HG03095 (cell line): ENCODE measurements around the gene HTR2A.
"Not testable (repeated sequence)": the region's sequence is repeated elsewhere in the genome, so short reads cannot be mapped to it uniquely, and the experiment has no call there.

Source experiments
- ATAC-seq: cut with Tn5 transposase; IDR thresholded peaks from one replicate; pipeline ENCODE4 v1.9.1; 2021; ENCODE audit warnings: moderate library complexity; ENCODE audit not compliant: unreplicated experiment

The HTR2A gene

DNA sequence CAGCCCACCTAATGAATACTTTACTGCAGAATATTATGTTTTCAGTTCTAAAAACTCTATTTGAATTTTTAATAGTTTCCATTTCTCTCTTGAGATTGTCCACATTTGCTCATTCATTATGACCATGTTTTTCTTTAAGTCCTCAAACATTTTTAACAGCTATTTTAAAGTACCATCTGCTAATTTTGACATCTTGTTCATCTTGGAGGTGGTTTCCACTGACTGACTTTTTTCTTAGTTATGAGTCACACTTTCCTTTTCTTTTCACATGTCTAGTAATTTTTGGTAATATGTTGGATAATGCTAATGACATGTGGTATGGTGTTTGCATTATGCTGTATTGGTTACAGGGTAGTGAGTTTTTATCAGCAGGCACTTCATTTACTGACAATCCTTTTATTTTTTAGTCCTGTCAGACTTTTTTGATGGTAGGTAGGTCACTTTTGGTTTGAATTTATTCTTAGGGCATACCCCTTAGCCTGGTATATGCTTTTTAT is 84.5 kb downstream of the HTR2A start:
- ATAC-seq: no peak

DNA sequence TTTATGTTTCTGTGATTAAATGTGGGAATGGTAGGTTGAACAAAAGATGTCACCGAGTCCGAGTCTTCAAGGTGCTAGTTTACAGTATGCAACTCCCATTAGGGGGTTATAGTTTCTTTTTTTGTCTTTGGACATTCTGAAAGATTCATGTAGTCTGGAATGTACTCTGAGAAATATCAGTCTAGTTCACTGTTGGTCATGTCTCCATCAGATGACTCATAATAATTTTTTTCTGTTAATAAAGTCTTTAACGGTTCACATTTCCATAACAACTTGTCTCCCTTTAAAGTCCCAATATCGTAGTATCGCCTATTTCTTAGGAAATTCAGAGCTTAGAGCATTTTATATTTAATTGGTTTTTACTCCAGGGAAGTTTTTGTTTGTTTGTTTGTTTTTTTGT is 86.4 kb downstream of the HTR2A start:
- ATAC-seq: no peak

DNA sequence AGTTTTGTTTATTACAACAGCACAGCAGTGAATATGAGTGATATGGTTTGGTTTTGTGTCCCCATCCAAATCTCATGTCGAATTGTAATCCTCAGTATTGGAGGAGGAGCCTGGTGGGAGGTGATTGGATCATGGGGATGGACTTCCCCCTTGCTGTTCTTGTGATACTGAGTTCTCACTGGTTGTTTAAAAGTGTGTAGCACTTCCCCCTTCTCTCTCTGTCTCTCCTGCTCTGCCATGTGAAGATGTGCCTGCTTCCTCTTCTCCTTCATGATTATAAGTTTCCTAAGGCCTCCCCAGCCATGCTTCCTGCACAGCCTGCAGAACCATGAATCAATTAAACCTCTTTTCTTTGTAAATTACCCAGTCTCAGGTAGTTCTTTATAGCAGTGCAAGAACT is 91.9 kb downstream of the HTR2A start:
- ATAC-seq: not testable (repeated sequence)

DNA sequence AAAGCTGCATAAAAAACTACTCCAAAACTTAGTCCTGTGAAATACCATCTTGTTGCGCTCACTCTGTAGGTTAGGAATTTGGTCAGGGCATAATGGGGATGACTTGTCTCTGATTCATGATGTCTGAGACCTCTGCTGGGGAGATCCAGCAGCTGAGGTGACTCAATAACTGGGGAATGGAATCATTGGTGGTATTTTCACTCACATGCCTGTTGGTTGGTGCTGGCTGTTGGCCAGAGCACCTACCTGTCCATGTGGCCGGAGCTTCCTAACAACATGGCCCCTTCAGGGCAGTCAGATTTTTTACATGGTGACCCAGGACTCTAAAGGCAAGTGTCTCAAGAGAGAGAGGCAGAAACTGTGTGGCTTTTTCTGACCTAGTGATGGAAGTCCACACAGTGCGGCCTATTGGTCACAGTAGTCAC is 92.5 kb downstream of the HTR2A start:
- no peak for ATAC-seq

DNA sequence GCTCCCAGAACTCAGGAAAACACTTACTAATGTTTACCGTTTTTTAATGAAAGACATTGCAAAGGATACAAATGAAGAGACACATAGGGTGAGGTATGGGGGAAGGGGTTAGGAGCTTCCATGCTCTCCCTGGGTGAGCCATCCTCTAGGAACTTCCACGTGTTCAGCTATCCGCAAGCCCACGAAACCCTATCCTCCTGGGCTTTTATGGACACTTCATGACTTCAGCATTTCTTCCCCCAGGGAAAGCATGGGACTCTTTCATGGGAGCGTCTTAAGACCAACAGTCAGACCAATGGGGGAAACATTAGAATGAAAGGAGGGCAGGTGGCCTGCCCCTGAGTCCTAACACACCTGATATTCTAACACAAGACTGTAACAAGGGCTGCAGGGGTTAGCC is 93.3 kb downstream of the HTR2A start:
- ATAC-seq: no peak

DNA sequence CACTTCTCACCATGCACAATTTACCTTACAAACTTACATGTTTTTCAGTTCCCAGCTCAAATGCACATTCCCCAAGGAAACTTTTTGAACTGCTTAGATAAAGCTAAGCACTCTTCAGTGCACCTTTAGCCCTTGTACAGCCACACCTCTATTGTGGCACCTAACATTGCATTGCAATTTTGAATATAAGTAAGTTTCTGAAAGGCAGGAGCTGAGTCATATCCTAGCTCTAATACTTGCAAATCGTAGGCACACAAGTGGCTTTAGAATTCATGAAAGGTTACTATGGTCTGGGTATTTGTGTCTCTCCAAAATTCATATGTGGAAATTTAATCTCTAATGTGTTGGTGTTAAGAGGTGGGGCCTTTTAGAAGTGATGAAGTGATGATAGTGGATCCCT is 95.0 kb downstream of the HTR2A start:
- ATAC-seq: no peak

DNA sequence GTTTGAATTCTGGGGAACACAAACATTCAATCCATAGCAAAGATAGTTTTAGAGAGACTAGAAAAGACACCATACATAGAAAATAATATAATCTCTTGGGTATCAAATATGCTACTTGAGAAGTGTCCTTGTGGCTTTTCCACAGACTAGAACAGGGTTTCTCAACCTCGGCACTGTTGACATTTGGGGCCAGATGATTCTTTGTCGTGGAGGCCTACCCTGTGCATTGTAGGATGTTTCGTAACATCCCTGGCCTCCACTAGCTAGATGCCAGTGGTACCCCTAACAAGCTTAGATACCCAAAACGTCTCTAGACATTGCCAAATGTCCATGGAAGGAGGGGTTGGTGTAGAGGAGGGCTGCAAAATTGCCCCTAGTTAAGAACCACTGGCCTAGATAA is 97.7 kb downstream of the HTR2A start:
- no peak for ATAC-seq

DNA sequence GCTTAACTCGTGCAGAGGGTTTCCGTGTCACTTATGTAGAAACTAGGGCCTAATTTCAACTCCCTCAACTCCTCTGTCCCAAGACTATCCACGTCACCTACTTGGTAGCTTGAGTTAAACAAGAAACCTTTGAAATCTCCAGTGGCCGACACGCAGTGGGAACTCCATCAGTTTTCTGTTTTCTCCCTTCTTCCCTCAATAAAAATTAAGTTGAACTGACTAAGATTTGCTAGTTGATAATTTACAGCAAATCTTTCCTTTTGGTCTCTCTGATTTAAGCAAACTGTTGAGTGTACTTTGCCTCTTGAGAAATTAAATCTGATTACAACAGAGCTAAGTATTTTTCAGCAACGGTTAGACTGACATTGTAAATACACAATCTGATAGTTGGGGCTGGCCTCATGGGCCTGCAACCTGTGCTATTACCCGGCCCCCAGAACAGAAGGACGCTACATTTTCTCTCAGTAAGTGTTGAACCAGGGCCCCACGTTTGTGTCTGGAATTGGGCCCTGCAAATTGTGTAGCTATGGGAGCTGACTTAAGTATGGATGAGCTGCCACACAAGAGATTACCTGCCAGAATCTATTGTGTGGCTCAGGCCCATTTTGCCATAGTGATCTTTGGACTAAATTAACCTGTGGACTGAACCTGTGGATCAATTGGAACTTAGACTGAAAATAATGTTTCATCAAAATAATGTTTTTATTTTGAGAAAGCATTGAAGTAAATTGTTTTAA is 99.2 kb downstream of the HTR2A start:
- ATAC-seq: no peak

DNA sequence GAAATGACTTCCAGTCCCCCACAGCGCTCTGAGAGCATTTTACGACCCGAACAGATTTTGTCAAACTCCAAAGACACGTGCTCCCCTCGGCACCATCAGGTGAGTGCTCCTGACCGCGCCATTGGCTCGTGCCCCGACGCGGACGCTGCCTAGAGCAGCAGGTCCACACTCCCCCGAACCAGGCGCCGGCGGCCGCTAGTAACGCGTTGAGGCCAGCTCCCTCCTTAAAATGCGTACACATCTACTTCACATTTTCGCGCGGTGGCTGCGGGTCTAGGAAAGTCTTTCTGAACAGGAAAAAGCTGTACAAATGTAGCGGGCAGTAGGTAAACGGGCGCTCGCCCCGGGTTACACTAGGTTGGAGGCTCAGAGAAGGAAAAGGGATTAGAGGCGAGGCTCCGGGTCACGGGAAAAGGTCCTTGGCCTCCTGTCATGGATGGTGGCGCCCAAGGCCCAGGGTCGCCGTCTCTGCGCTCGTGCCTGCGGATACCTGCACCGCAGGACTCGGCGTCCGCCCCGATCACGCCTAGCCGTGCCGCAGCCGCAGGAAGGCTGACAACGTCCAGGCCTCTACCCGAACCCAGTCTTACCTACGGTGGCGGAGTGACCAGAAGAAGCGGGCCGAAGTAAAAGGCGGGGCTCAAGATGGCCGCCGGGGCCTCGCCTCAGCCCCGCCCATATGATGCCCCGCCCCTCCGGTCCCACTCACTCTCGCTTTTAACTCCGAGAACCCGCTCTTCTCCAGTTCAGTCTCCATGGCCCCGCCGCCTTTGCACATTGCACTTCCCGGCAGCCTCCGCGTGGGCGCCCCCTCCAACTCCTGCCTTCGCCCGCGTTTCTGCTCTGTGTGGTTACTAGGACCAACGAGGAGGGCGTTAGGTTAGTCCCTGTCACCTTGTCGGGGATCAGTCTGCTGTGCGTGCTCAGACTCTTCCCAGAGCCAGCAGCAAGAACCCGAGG is 100.1 kb downstream of the HTR2A start, which contains the start of gene ESD:
Gene ESD, minus strand, starts transcription at position 647 of the 960 bp plus-strand sequence. CDS start 5,748 bp downstream, outside the sequence.
- peak; percentile 88 for ATAC-seq

DNA sequence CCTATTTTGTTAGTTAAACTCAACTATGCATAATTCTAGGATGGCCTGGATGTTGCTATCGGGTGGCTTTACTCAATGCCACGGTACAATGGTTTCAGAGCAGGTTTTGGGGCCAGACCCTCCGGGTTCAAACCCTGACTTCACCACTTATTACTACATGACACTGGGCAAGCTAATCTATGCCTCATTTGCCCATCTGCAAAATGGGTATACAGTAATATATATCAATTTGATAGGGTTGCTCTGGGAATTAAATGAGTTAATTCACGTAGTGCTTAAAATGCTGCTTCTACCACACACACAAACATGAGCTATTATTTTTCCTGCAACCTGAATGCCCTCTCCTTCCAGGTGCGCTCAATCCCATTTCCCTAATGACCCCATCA is 100.7 kb downstream of the HTR2A start:
- no peak for ATAC-seq

DNA sequence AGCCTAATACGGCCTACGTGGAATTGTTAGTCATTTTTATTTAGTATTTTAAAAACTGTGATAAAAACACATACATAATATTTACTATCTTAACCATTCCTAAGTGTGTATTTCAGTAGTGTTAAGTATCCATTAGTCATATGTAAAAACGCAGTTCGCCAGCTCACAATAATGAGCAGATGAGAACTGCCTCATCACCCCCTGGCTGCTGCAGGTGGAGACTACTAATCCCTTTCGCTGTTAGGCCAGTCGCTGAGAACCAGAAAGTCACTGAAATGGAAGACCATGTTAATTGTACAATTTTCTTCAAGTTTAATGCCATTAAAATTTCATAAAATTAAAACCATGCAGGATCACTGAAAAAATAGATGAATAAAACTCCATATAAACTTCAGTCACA is 101.5 kb downstream of the HTR2A start:
- no peak for ATAC-seq

DNA sequence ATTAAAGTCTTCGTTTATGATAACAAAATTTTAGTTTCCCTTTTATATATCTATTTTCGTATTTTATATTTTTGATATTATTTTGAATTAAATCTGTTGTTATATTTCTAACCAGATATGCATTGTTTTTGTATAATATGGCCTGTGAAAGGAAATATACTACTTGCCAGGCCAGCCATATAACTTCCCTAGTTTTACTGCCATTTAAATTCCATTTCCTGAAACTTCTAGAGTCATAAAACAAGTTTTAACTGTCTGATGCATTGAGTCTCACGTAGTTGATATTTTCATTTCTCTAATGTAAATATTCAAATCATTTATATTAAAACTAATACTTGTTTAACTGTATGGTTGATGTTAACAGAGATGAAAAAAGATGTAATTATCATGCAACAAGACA is 113.3 kb downstream of the HTR2A start:
- no peak for ATAC-seq

DNA sequence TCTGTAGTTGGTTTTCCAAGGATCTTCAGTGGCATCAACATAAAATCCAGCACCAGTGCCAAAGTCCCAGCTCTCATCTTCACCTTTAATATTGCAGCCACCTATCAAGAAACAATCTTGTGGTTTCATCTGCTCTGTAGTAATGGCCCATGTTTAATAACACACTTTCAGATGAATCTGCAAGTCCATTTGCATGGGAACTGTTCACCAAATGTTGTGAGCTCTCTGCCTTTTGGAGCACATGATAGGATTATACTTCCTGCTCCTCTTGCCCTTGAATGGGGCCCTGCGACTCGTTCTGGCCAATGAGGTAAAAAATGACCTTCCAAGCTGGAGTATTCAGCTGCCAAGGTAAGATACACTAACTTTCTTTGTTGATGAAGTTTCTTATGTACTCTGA is 114.2 kb downstream of the HTR2A start:
- ATAC-seq: no peak

DNA sequence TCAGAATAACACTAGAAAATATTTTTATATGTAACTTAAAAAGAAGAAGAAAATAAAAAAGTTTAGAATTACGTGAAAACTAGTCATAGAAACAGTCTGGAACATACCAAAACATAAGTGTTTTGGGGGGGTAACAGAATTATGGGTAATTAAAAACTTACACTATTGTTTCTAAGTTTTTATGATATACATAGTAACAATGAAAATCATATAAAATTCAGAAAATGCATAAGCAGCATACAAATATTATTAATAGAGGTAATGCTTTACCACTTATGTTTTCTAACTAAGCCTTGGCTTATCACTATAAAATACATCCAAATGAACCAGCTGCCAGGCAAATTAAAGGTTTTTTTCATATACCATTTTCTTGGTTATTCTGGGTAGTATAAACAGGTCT is 114.8 kb downstream of the HTR2A start:
- no peak for ATAC-seq
